Measurements from ENCODE around the gene AMOTL1. TPM values are rescaled to one million over a fixed set of nuclear protein-coding genes. Genes with fewer than 3 reads are reported as not detected.

The AMOTL1 gene
- total RNA-seq, 4 donors from 2014 or later = 150 to 393 (median 244) TPM

- Histone ChIP-seq H3K27me3 (no peaks in the 10 kb centered on the region), H3K36me3 (no peaks in the 10 kb centered on the region), H3K4me3 (no peak overlapping the region), H3K27ac (peak overlapping the region in 1 of 4 donors; percentile 20), H3K4me1 (peaks cover 26 to 32% of the 10 kb centered on the region in 2 donors), H3K9me3 (no peaks in the 10 kb centered on the region)
- ATAC-seq (no peak), DNase-seq (no peak)
- intact Hi-C loops (cut with DNase I; ENCODE audit: low total_unique reads) = no loop called here
- TF ChIP-seq CTCF (IDR thresholded peaks at IDR 0.05 in 4 of 5, conservative IDR thresholded peaks at IDR 0.05 in 1 of 5) = no peak
- in situ Hi-C loops (cut with MboI; ENCODE audit: low sequenced_read_pairs in 4 of 4) = loop anchor here in 1 of 4 donors (25.0 kb wide), 1 partner anchor 332 kb away; the partner anchor contains the start of gene ENDOD1
Measured at GRCh38 chr11:94754819-94755218, 13.3 kb upstream of the AMOTL1 start.

GRCh38 chr11:94755494-94755893 lies 12.7 kb upstream of the AMOTL1 start:
- Histone ChIP-seq H3K27me3 (no peaks in the 10 kb centered on the region), H3K27ac (no peak overlapping the region), H3K36me3 (no peaks in the 10 kb centered on the region), H3K4me1 (peaks cover 24 to 32% of the 10 kb centered on the region in 2 donors), H3K9me3 (no peaks in the 10 kb centered on the region), H3K4me3 (no peak overlapping the region)
- TF ChIP-seq CTCF (IDR thresholded peaks at IDR 0.05 in 4 of 5, conservative IDR thresholded peaks at IDR 0.05 in 1 of 5) = no peak
- no peak for TF ChIP-seq POLR2A (IDR thresholded peaks at IDR 0.05)
- no peak for DNase-seq
- ATAC-seq = no peak
- in situ Hi-C loops (cut with MboI; ENCODE audit: low sequenced_read_pairs in 4 of 4) (loop anchor here in 1 of 4 donors (25.0 kb wide), 1 partner anchor 332 kb away; the partner anchor contains the start of gene ENDOD1), intact Hi-C loops (cut with DNase I; ENCODE audit: low total_unique reads) (no loop called here)

GRCh38 chr11:94757037-94757735 lies 11.0 kb upstream of the AMOTL1 start:
- no peaks in the 10 kb centered on the region for H3K36me3 ChIP-seq
- no peak for ATAC-seq
- intact Hi-C loops (cut with DNase I; ENCODE audit: low total_unique reads) = no loop called here
- no peaks in the 10 kb centered on the region for H3K27me3 ChIP-seq
- TF ChIP-seq POLR2A (IDR thresholded peaks at IDR 0.05) = no peak
- no peak for TF ChIP-seq CTCF (IDR thresholded peaks at IDR 0.05 in 4 of 5, conservative IDR thresholded peaks at IDR 0.05 in 1 of 5)
- DNase-seq = no peak
- H3K9me3 ChIP-seq = no peaks in the 10 kb centered on the region
- no peak overlapping the region for H3K4me3 ChIP-seq
- peaks cover 25 to 27% of the 10 kb centered on the region in 2 donors for H3K4me1 ChIP-seq
- H3K27ac ChIP-seq = peak overlapping the region in 2 of 4 donors; percentile 9 to 27
- in situ Hi-C loops (cut with MboI; ENCODE audit: low sequenced_read_pairs in 4 of 4) = loop anchor here in 1 of 4 donors (25.0 kb wide), 1 partner anchor 330 kb away; the partner anchor contains the start of gene ENDOD1

- H3K36me3 ChIP-seq = no peaks in the 10 kb centered on the region
- no peak overlapping the region for H3K4me3 ChIP-seq
- H3K4me1 ChIP-seq = peaks cover 29% of the 10 kb centered on the region in 2 donors
- ATAC-seq (no peak), DNase-seq (no peak)
- intact Hi-C loops (cut with DNase I; ENCODE audit: low total_unique reads) = no loop called here
- in situ Hi-C loops (cut with MboI; ENCODE audit: low sequenced_read_pairs in 4 of 4) = loop anchor here in 1 of 4 donors (25.0 kb wide), 1 partner anchor 329 kb away; the partner anchor contains the start of gene ENDOD1
- no peaks in the 10 kb centered on the region for H3K27me3 ChIP-seq
- H3K27ac ChIP-seq = peak overlapping the region in 2 of 4 donors; percentile 27 to 40
- no peaks in the 10 kb centered on the region for H3K9me3 ChIP-seq
- no peak for TF ChIP-seq CTCF (IDR thresholded peaks at IDR 0.05 in 4 of 5, conservative IDR thresholded peaks at IDR 0.05 in 1 of 5)
- no peak for TF ChIP-seq POLR2A (IDR thresholded peaks at IDR 0.05)
Measured at GRCh38 chr11:94758666-94759065, 9.5 kb upstream of the AMOTL1 start.
